ENCODE results near the gene REG3G.

REG3G gene

GRCh38 chr2:78982638-78983330, 42.7 kb upstream of the REG3G start:
- DNase-seq (ENCODE audit: low read depth), result no peak
- H3K4me3 ChIP-seq (ENCODE audit: low read depth, low read length), result no peak overlapping the region
- TF ChIP-seq CTCF (conservative IDR thresholded peaks at IDR 0.05; ENCODE audit: low read depth, low read length), result no peak

GRCh38 chr2:78984386-78984785, 41.1 kb upstream of the REG3G start:
- DNase-seq (ENCODE audit: low read depth), result no peak
- TF ChIP-seq CTCF (conservative IDR thresholded peaks at IDR 0.05; ENCODE audit: low read depth, low read length), result no peak
- no peak overlapping the region for H3K4me3 ChIP-seq (ENCODE audit: low read depth, low read length)

GRCh38 chr2:78985558-78985957, 39.9 kb upstream of the REG3G start:
- no peak for TF ChIP-seq CTCF (conservative IDR thresholded peaks at IDR 0.05; ENCODE audit: low read depth, low read length)
- no peak for DNase-seq (ENCODE audit: low read depth)
- H3K4me3 ChIP-seq (ENCODE audit: low read depth, low read length), result no peak overlapping the region

- TF ChIP-seq CTCF (conservative IDR thresholded peaks at IDR 0.05; ENCODE audit: low read depth, low read length), result no peak
- no peak for DNase-seq (ENCODE audit: low read depth)
Observed at GRCh38 chr2:78989051-78989450, 36.5 kb upstream of the REG3G start.

GRCh38 chr2:78992451-78992806, 33.1 kb upstream of the REG3G start:
- H3K4me3 ChIP-seq (ENCODE audit: low read depth, low read length), result no peak overlapping the region
- peak; percentile 40 for TF ChIP-seq CTCF (conservative IDR thresholded peaks at IDR 0.05; ENCODE audit: low read depth, low read length)
- peak; percentile 19 for DNase-seq (ENCODE audit: low read depth)

More at GRCh38 chr2:78989051-78989450, 36.5 kb upstream of the REG3G start:
- no peak overlapping the region for H3K4me3 ChIP-seq (ENCODE audit: low read depth, low read length)

- H3K4me3 ChIP-seq (ENCODE audit: low read depth, low read length), result no peak overlapping the region
- TF ChIP-seq CTCF (conservative IDR thresholded peaks at IDR 0.05; ENCODE audit: low read depth, low read length), result no peak
- no peak for DNase-seq (ENCODE audit: low read depth)
Observed at GRCh38 chr2:78992807-78993517, 32.5 kb upstream of the REG3G start.
